Smooth muscle cell (in vitro differentiated cells): ENCODE measurements around the gene ROR1. TPM values are rescaled to one million over a fixed set of nuclear protein-coding genes. Genes with fewer than 3 reads are reported as not detected.

Experiments
- DNase-seq: peaks from one replicate; lab custom pipeline; 2025; ENCODE audit not compliant: unreplicated experiment; lab: John Stamatoyannopoulos, UW
- H2AFZ ChIP-seq: fragments of 200-600 bp; sonication (generic); 2 replicates; pipeline ENCODE4 v1.6.0; 2016; ENCODE audit warnings: antibody characterized with exemption, low read depth, mild to moderate bottlenecking
- H3F3A ChIP-seq: fragments of 200-600 bp; sonication (generic); 2 replicates; pipeline ENCODE4 v1.6.0; 2017; ENCODE audit warnings: antibody characterized with exemption, low read depth
- H3K27ac ChIP-seq: fragments of 200-600 bp; sonication (generic); 2 replicates; pipeline ENCODE4 v1.5.1; 2016; ENCODE audit warnings: low read depth, mild to moderate bottlenecking
- H3K27me3 ChIP-seq: fragments of 200-600 bp; sonication (generic); 2 replicates; pipeline ENCODE4 v1.6.1; 2016; ENCODE audit warnings: low read depth, mild to moderate bottlenecking
- H3K36me3 ChIP-seq: fragments of 200-600 bp; sonication (generic); 2 replicates; pipeline ENCODE4 v1.5.1; 2016; ENCODE audit warnings: low read depth
- H3K4me1 ChIP-seq: fragments of 200-600 bp; sonication (generic); 2 replicates; pipeline ENCODE4 v1.5.1; 2016; ENCODE audit warnings: low read depth
- H3K4me2 ChIP-seq: fragments of 200-600 bp; sonication (generic); 2 replicates; pipeline ENCODE4 v1.6.0; 2016; ENCODE audit warnings: mild to moderate bottlenecking
- H3K4me3 ChIP-seq: fragments of 200-600 bp; sonication (generic); 2 replicates; pipeline ENCODE4 v1.5.1; 2016; ENCODE audit warnings: mild to moderate bottlenecking
- H3K79me2 ChIP-seq: fragments of 200-600 bp; sonication (generic); 2 replicates; pipeline ENCODE4 v1.6.0; 2016; ENCODE audit warnings: low read depth, mild to moderate bottlenecking
- H3K9ac ChIP-seq: fragments of 200-600 bp; sonication (generic); 2 replicates; pipeline ENCODE4 v1.6.0; 2016; ENCODE audit warnings: low read depth
- H3K9me3 ChIP-seq: fragments of 200-600 bp; sonication (generic); replicated peaks from 2 replicates; pipeline ENCODE4 v1.5.1; 2016; ENCODE audit warnings: low read depth
- H4K20me1 ChIP-seq: fragments of 200-600 bp; sonication (generic); 2 replicates; pipeline ENCODE4 v1.6.0; 2016; ENCODE audit warnings: low read depth
- WGBS: methylation state at CpG from one replicate; pipeline ENCODE4 v1.1.7; 2016; ENCODE audit warnings: low lambda C conversion rate; 5-methylcytosine and 5-hydroxymethylcytosine counted together
- polyA plus RNA-seq: library from polyadenylated mRNA; unstranded; fragments of >200 nt; fragmentation: Nextera tagmentation; extraction: Ambion mirVana; gene quantifications from 2 replicates; pipeline ENCODE4 v1.2.1, GENCODE V29; 2016
- total RNA-seq: library from RNA; depleted of rRNA; stranded (reverse); fragments of >200 nt; gene quantifications from 2 replicates; pipeline ENCODE4 v1.2.3, GENCODE V29; 2014
- TF ChIP-seq, protein P1 (sequence below): fragments of 200-600 bp; sonication (generic); IDR thresholded peaks from 2 replicates; pipeline ENCODE4 v1.5.1; 2017; ENCODE audit warnings: borderline replicate concordance, mild to moderate bottlenecking, antibody characterized with exemption; ENCODE audit not compliant: insufficient read depth, poor library complexity, severe bottlenecking

The ROR1 gene
- total and polyA plus RNA-seq, 2 experiments from 2014 or later = 3.3 to 7.2 TPM

GRCh38 chr1:63951059-63951946 lies 177.5 kb downstream of the ROR1 start:
- no peak overlapping the region for H2AFZ ChIP-seq
- H3K79me2 ChIP-seq = no peaks in the 10 kb centered on the region
- TF ChIP-seq, protein P1, sequence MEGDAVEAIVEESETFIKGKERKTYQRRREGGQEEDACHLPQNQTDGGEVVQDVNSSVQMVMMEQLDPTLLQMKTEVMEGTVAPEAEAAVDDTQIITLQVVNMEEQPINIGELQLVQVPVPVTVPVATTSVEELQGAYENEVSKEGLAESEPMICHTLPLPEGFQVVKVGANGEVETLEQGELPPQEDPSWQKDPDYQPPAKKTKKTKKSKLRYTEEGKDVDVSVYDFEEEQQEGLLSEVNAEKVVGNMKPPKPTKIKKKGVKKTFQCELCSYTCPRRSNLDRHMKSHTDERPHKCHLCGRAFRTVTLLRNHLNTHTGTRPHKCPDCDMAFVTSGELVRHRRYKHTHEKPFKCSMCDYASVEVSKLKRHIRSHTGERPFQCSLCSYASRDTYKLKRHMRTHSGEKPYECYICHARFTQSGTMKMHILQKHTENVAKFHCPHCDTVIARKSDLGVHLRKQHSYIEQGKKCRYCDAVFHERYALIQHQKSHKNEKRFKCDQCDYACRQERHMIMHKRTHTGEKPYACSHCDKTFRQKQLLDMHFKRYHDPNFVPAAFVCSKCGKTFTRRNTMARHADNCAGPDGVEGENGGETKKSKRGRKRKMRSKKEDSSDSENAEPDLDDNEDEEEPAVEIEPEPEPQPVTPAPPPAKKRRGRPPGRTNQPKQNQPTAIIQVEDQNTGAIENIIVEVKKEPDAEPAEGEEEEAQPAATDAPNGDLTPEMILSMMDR = no peak
- no peak overlapping the region for H3K27ac ChIP-seq
- peaks cover 10% of the 10 kb centered on the region for H3K9me3 ChIP-seq
- H4K20me1 ChIP-seq = no peaks in the 10 kb centered on the region
- H3K4me1 ChIP-seq = peaks cover 13% of the 10 kb centered on the region
- WGBS = 83% methylated on average over 5 of the region's 5 CpGs
- DNase-seq = no peak
- no peak overlapping the region for H3K9ac ChIP-seq
- no peaks in the 10 kb centered on the region for H3K27me3 ChIP-seq
- no peaks in the 10 kb centered on the region for H3K36me3 ChIP-seq
- H3F3A ChIP-seq = no peaks in the 10 kb centered on the region
- no peak overlapping the region for H3K4me3 ChIP-seq
- no peak overlapping the region for H3K4me2 ChIP-seq

- no peaks in the 10 kb centered on the region for H3F3A ChIP-seq
- no peak overlapping the region for H3K4me2 ChIP-seq
- peaks cover 7% of the 10 kb centered on the region for H3K4me1 ChIP-seq
- H3K79me2 ChIP-seq = no peaks in the 10 kb centered on the region
- TF ChIP-seq, protein P1 = no peak
- no peak overlapping the region for H3K9ac ChIP-seq
- H3K9me3 ChIP-seq = peaks cover 10% of the 10 kb centered on the region
- no peaks in the 10 kb centered on the region for H3K27me3 ChIP-seq
- no peak for DNase-seq
- no peak overlapping the region for H2AFZ ChIP-seq
- WGBS = 100% methylated on average over 1 of the region's 1 CpG
- H3K4me3 ChIP-seq = no peak overlapping the region
- no peak overlapping the region for H3K27ac ChIP-seq
- no peaks in the 10 kb centered on the region for H4K20me1 ChIP-seq
- no peaks in the 10 kb centered on the region for H3K36me3 ChIP-seq
Observed at GRCh38 chr1:63954187-63954586, 180.4 kb downstream of the ROR1 start.

DNA sequence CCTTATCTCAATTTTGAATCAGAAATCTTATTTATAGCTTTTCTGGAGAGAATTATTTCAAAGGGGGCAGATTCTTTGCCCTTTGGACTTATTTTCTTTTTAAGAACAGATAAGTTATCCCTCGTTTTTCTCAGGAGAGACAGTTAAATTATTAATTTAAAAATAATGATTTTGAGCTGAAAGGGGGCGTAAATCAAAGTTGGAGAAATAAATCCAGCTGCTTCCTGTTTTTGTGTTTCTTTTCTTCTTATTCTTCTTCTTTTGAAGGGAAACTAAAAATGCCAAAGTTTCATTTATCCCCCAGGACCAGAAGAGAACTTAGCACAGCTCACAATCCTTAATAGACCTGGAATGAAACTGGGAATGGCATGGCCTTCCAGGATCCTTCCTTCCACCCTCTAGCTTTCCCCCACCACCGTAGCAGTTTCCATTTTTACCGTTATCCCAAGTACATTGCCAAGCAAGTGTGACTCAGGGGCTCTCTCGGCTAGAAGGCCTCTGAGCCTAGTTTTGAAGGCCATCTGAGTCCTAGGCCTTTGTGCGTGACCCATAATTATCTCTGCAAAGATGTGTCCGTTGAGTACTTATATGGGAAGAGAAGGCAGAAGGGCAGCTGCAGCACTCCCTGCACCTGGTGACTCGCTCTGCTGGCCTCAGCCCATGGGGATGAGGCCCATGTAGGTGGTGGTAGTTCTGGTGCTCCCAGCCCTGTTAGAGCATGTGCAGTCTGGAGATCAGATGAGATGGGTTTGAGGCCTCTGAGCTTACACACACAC lies 181.7 kb downstream of the ROR1 start:
- no peaks in the 10 kb centered on the region for H3K36me3 ChIP-seq
- no peaks in the 10 kb centered on the region for H3K79me2 ChIP-seq
- no peak overlapping the region for H3K27ac ChIP-seq
- no peaks in the 10 kb centered on the region for H3F3A ChIP-seq
- TF ChIP-seq, protein P1 = no peak
- H3K9ac ChIP-seq = no peak overlapping the region
- no peak for DNase-seq
- H3K4me3 ChIP-seq = no peak overlapping the region
- WGBS = 86% methylated on average over 8 of the region's 8 CpGs
- peaks cover 10% of the 10 kb centered on the region for H3K9me3 ChIP-seq
- peaks cover 4% of the 10 kb centered on the region for H3K4me1 ChIP-seq
- no peaks in the 10 kb centered on the region for H3K27me3 ChIP-seq
- no peaks in the 10 kb centered on the region for H4K20me1 ChIP-seq
- H3K4me2 ChIP-seq = no peak overlapping the region
- H2AFZ ChIP-seq = no peak overlapping the region
